DND-41 (cell line): ENCODE results near the gene ITGA11.

Experiments
- ATAC-seq: fragments of 200-7000 bp; cut with Tn5 transposase; 3 replicates; pipeline ENCODE4 v1.9.1; 2021; ENCODE audit warnings: low read depth; ENCODE audit not compliant: insufficient read depth
- DNase-seq: peaks from one replicate; pipeline ENCODE4 v3.0.0-alpha.2; 2020
- H2AFZ ChIP-seq: 2 replicates; pipeline ENCODE4 v1.6.0; 2012; ENCODE audit warnings: low read depth, low read length
- H3K27ac ChIP-seq: 2 replicates; pipeline ENCODE4 v1.5.1; 2012; ENCODE audit warnings: low read length, inconsistent platforms
- H3K27me3 ChIP-seq: fragments of 200-600 bp; sonication (generic); 2 replicates; pipeline ENCODE4 v1.6.0; 2012; ENCODE audit warnings: low read length, mild to moderate bottlenecking, inconsistent platforms; ENCODE audit not compliant: insufficient read depth, poor library complexity
- H3K36me3 ChIP-seq: 2 replicates; pipeline ENCODE4 v1.5.1; 2012; ENCODE audit warnings: low read length, inconsistent platforms; ENCODE audit not compliant: insufficient read depth
- H3K4me1 ChIP-seq: 2 replicates; pipeline ENCODE4 v1.5.1; 2012; ENCODE audit warnings: mild to moderate bottlenecking, low read length; ENCODE audit not compliant: insufficient read depth
- H3K4me2 ChIP-seq: 2 replicates; pipeline ENCODE4 v1.6.0; 2012; ENCODE audit warnings: mild to moderate bottlenecking, moderate library complexity, low read length, inconsistent platforms; ENCODE audit not compliant: insufficient read depth
- H3K4me3 ChIP-seq, 2 experiments: fragments of 200-600 bp in 1 of 2; shearing (Covaris generic) in 1 of 2; 2 replicates each; pipeline ENCODE4 v1.5.1; 2012 to 2016; ENCODE audit warnings: inconsistent platforms in 2 of 2, low read length in 2 of 2, mild to moderate bottlenecking in 2 of 2, low read depth in 1 of 2, moderate library complexity in 1 of 2
- H3K79me2 ChIP-seq: 2 replicates; pipeline ENCODE4 v1.6.0; 2012; ENCODE audit warnings: low read length, inconsistent platforms; ENCODE audit not compliant: insufficient read depth
- H3K9ac ChIP-seq: 2 replicates; pipeline ENCODE4 v1.6.0; 2012; ENCODE audit warnings: low read depth, mild to moderate bottlenecking, inconsistent platforms, low read length, moderate library complexity
- H3K9me3 ChIP-seq: 2 replicates; pipeline ENCODE4 v1.5.1; 2012; ENCODE audit warnings: low read length, moderate library complexity, mild to moderate bottlenecking, inconsistent platforms; ENCODE audit not compliant: insufficient read depth, severe bottlenecking
- H4K20me1 ChIP-seq: 2 replicates; pipeline ENCODE4 v1.6.0; 2012; ENCODE audit warnings: low read length; ENCODE audit not compliant: insufficient read depth
- CTCF ChIP-seq: IDR thresholded peaks from 2 replicates; pipeline ENCODE4 v1.5.1; 2012; ENCODE audit warnings: borderline replicate concordance, low read length, moderate library complexity, mild to moderate bottlenecking; ENCODE audit not compliant: poor library complexity, severe bottlenecking; ENCODE audit errors: extremely low read depth
- EZH2 ChIP-seq: IDR thresholded peaks from 3 replicates; pipeline ENCODE4 v1.6.1; 2012; ENCODE audit warnings: borderline replicate concordance, low read depth, mild to moderate bottlenecking, moderate library complexity, low read length, inconsistent platforms; ENCODE audit not compliant: severe bottlenecking

Gene ITGA11

DNA sequence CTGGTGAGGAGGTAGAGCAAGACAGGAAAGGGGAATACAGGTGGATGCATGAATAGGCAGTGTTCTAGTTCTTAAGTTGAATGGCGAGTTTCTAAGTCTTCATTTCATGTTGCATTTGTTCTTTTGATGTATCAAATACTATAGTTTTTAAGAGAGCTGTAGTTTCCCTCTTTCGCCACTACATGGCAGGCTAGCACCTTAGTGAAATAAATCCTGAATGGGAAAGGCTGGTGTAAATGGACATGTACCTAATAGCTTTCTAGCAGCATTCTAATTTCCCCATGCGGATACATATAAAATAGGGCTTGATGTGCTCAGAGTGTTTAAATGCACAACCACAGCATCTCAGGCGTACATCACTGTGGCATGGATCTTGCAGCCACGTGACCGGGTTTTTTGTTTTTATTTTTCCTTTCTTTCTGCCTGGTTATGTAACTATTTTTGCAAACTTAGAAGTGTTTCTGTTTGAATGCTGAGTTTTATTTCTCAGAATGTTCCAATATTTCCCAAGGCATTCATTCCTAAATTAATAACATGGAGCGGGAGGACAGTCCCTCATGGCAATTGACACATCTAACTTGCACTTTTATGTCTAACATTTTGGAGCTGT, 178.9 kb downstream of the ITGA11 start:
- peak; percentile 79 for ATAC-seq
- TF ChIP-seq CTCF (peak; percentile 79), EZH2 (no peak)
- H3K27ac ChIP-seq, result no peak overlapping the region
- no peak overlapping the region for H3K9ac ChIP-seq
- H4K20me1 ChIP-seq, result no peaks in the 10 kb centered on the region
- H3K4me1 ChIP-seq, result no peaks in the 10 kb centered on the region
- H3K36me3 ChIP-seq, result no peaks in the 10 kb centered on the region
- DNase-seq, result peak; percentile 50
- H3K4me3 ChIP-seq, result no peak overlapping the region
- no peaks in the 10 kb centered on the region for H3K27me3 ChIP-seq
- no peak overlapping the region for H2AFZ ChIP-seq
- H3K9me3 ChIP-seq, result no peaks in the 10 kb centered on the region
- no peaks in the 10 kb centered on the region for H3K79me2 ChIP-seq
- no peak overlapping the region for H3K4me2 ChIP-seq

GRCh38 chr15:68249058-68249713, 182.8 kb downstream of the ITGA11 start:
- DNase-seq, result no peak
- H3K36me3 ChIP-seq, result no peaks in the 10 kb centered on the region
- H3K79me2 ChIP-seq, result no peaks in the 10 kb centered on the region
- H3K4me2 ChIP-seq, result no peak overlapping the region
- no peaks in the 10 kb centered on the region for H3K4me1 ChIP-seq
- no peak overlapping the region for H2AFZ ChIP-seq
- TF ChIP-seq EZH2 (no peak), CTCF (no peak)
- no peaks in the 10 kb centered on the region for H3K27me3 ChIP-seq
- peaks cover under 1% of the 10 kb centered on the region for H3K9me3 ChIP-seq
- H3K4me3 ChIP-seq, result no peak overlapping the region
- no peak overlapping the region for H3K27ac ChIP-seq
- ATAC-seq, result no peak
- H3K9ac ChIP-seq, result no peak overlapping the region
- no peaks in the 10 kb centered on the region for H4K20me1 ChIP-seq
